Measurements from ENCODE around the gene ZNF695. TPM values are rescaled to one million over a fixed set of nuclear protein-coding genes. Genes with fewer than 3 reads are reported as not detected.
"Not testable (repeated sequence)": the region's sequence is repeated elsewhere in the genome, so short reads cannot be mapped to it uniquely, and the experiment has no call there.

The ZNF695 gene
- polyA plus RNA-seq, 1 of the 3 experiments (the other 2 are of a cell fraction) = 3.2 TPM

- 79% methylated on average over 13 of the region's 13 CpGs for WGBS (ENCODE audit: low lambda C conversion rate)
- Histone ChIP-seq H3K9me3 (peaks cover 19% of the 10 kb centered on the region; the same call in 1 of the 2 replicates), H3K4me2 (peak overlapping the region; percentile 88), H3K36me3 (replicated peaks in 1 of 2; ENCODE audit: control insufficient read depth in 1 of 2, insufficient read depth in 2 of 2, low read length in 1 of 2) (peaks cover 0 to 17% of the 10 kb centered on the region in 2 experiments), H3K4me1 (ENCODE audit: control insufficient read depth in 1 of 2, insufficient read depth in 2 of 2, low read depth in 1 of 2, low read length in 1 of 2) (no peaks in the 10 kb centered on the region), H3K27ac (ENCODE audit: low read depth in 2 of 2, low read length in 1 of 2) (no peak overlapping the region), H3K4me3 (ENCODE audit: low read depth in 2 of 2, low read length in 1 of 2) (peak overlapping the region; percentile 73 to 88; a peak in 3 of 4 replicates), H3K79me2 (ENCODE audit: insufficient read depth) (peaks cover 41% of the 10 kb centered on the region), H3K9ac (no peak overlapping the region), H2AFZ (ENCODE audit: low read depth) (peak overlapping the region; percentile 94), H4K20me1 (ENCODE audit: insufficient read depth) (no peaks in the 10 kb centered on the region), H3F3A (replicated peaks; ENCODE audit: insufficient read depth) (no peaks in the 10 kb centered on the region), H3K9me2 (no peaks in the 10 kb centered on the region), H3K27me3 (ENCODE audit: insufficient read depth) (no peaks in the 10 kb centered on the region)
- DNase-seq = peak; percentile 10
- ChIA-PET POLR2A (interaction anchor here (0.7 kb wide), 1 partner anchor 442 kb away, joined by 3 read pairs; the partner anchor contains the start of genes CNST and TFB2M), CTCF (interaction anchor here (1.4 kb wide), 1 partner anchor 103 kb away, joined by 4 read pairs; no protein-coding TSS in a partner anchor)
- no peak for TF ChIP-seq TCF12 (IDR thresholded peaks at IDR 0.05)
- no peak for TF ChIP-seq EZH2phosphoT487 (IDR thresholded peaks at IDR 0.05; ENCODE audit: borderline replicate concordance, low read depth)
- TF ChIP-seq MAX (IDR thresholded peaks at IDR 0.05; ENCODE audit: low read depth) = no peak
- TF ChIP-seq YY1 (IDR thresholded peaks at IDR 0.05; ENCODE audit: low read depth) = no peak
- TF ChIP-seq MEF2A (IDR thresholded peaks at IDR 0.05; ENCODE audit: borderline replicate concordance, low read depth) = no peak
Measured at GRCh38 chr1:247008406-247008799, 546 bp upstream of the ZNF695 start.

- H3K79me2 ChIP-seq (ENCODE audit: insufficient read depth) = peaks cover 82% of the 10 kb centered on the region
Measured at GRCh38 chr1:247004081-247004480, 3.8 kb downstream of the ZNF695 start.

GRCh38 chr1:246989901-246990300, 18.0 kb downstream of the ZNF695 start:
- H3K4me1 ChIP-seq (ENCODE audit: control insufficient read depth in 1 of 2, insufficient read depth in 2 of 2, low read depth in 1 of 2, low read length in 1 of 2) = no peaks in the 10 kb centered on the region
- peaks cover 17 to 69% of the 10 kb centered on the region in 2 experiments for H3K36me3 ChIP-seq (replicated peaks in 1 of 2; ENCODE audit: control insufficient read depth in 1 of 2, insufficient read depth in 2 of 2, low read length in 1 of 2)
- no peaks in the 10 kb centered on the region for H3K27me3 ChIP-seq (ENCODE audit: insufficient read depth)
- H3K27ac ChIP-seq (ENCODE audit: low read depth in 2 of 2, low read length in 1 of 2) = no peak overlapping the region
- no peak overlapping the region for H3K4me3 ChIP-seq (ENCODE audit: low read depth in 2 of 2, low read length in 1 of 2)
- no peaks in the 10 kb centered on the region for H3F3A ChIP-seq (replicated peaks; ENCODE audit: insufficient read depth)
- no peaks in the 10 kb centered on the region for H4K20me1 ChIP-seq (ENCODE audit: insufficient read depth)
- ChIA-PET POLR2A (no interaction called here), CTCF (no interaction called here)
- peaks cover 49% of the 10 kb centered on the region for H3K9me3 ChIP-seq
- peaks cover 3% of the 10 kb centered on the region; the same call in 1 of the 2 replicates for H3K79me2 ChIP-seq (ENCODE audit: insufficient read depth)
- H3K4me2 ChIP-seq = no peak overlapping the region
- no peak overlapping the region for H2AFZ ChIP-seq (ENCODE audit: low read depth)
- no peak overlapping the region for H3K9ac ChIP-seq
- WGBS (ENCODE audit: low lambda C conversion rate) = 81% methylated on average over 2 of the region's 2 CpGs
- H3K9me2 ChIP-seq = no peaks in the 10 kb centered on the region
- DNase-seq = no peak
- TF ChIP-seq EZH2phosphoT487 (IDR thresholded peaks at IDR 0.05; ENCODE audit: borderline replicate concordance, low read depth) (no peak), SIN3A (IDR thresholded peaks at IDR 0.05; ENCODE audit: borderline replicate concordance, low read depth, low read length) (no peak), MEF2A (IDR thresholded peaks at IDR 0.05; ENCODE audit: borderline replicate concordance, low read depth) (no peak), IRF3 (IDR thresholded peaks at IDR 0.05; ENCODE audit: low read depth, low read length) (no peak), REST (IDR thresholded peaks at IDR 0.05; ENCODE audit: low read depth, low read length) (no peak), RXRA (IDR thresholded peaks at IDR 0.05; ENCODE audit: borderline replicate concordance, low read depth) (no peak), TEAD4 (IDR thresholded peaks at IDR 0.05; ENCODE audit: borderline replicate concordance, insufficient read depth) (no peak), USF2 (IDR thresholded peaks at IDR 0.05; ENCODE audit: borderline replicate concordance, low read depth, low read length) (no peak), POLR2AphosphoS5 (IDR thresholded peaks at IDR 0.05; ENCODE audit: low read depth, low read length) (no peak)

More at GRCh38 chr1:247004081-247004480, 3.8 kb downstream of the ZNF695 start:
- H3K4me1 ChIP-seq (ENCODE audit: control insufficient read depth in 1 of 2, insufficient read depth in 2 of 2, low read depth in 1 of 2, low read length in 1 of 2); H3K4me2 ChIP-seq; H4K20me1 ChIP-seq (ENCODE audit: insufficient read depth); H3K27me3 ChIP-seq (ENCODE audit: insufficient read depth); DNase-seq; H3K9me2 ChIP-seq; H3F3A ChIP-seq (replicated peaks; ENCODE audit: insufficient read depth); H3K27ac ChIP-seq (ENCODE audit: low read depth in 2 of 2, low read length in 1 of 2); H3K4me3 ChIP-seq (ENCODE audit: low read depth in 2 of 2, low read length in 1 of 2); POLR2A ChIA-PET; CTCF ChIA-PET; H2AFZ ChIP-seq (ENCODE audit: low read depth); H3K9ac ChIP-seq: not testable (repeated sequence)
- 81% methylated on average over 6 of the region's 6 CpGs for WGBS (ENCODE audit: low lambda C conversion rate)
- Histone ChIP-seq H3K36me3 (replicated peaks in 1 of 2; ENCODE audit: control insufficient read depth in 1 of 2, insufficient read depth in 2 of 2, low read length in 1 of 2) (peaks cover 6 to 33% of the 10 kb centered on the region in 2 experiments), H3K9me3 (peaks cover 19% of the 10 kb centered on the region; the same call in 1 of the 2 replicates)
